CD4-positive, alpha-beta T cell treated with Interleukin-12 subunit alpha and Interleukin-12 subunit beta, for 1 hour (primary cell): ENCODE measurements around the gene FBXW9.
"Not testable (repeated sequence)": the region's sequence is repeated elsewhere in the genome, so short reads cannot be mapped to it uniquely, and the experiment has no call there.

Source experiments
- DNase-seq: peaks from one replicate; pipeline ENCODE4 v3.0.0-alpha.2; 2020

The FBXW9 gene

DNA sequence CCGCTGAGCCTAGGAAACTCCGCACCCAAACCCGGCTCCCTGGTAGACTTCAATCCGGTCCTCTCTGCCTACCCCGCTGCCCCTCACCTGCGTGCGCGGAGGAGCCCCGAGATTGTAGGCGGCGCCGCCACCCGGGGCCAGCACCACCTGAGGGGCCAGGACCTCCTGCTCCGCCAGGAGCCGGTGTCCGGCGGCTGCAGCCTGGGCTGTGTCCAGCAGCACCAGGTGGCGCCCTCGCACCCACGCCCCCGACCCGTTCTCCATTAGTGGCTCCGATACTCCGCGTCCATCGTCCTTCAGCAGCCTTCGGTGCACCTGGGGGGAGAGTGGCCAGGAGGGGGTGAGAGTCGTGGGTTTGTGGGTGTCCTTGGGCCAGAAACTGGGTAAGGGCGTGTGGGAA lies 48.3 kb downstream of the FBXW9 start:
- DNase-seq: no peak

DNA sequence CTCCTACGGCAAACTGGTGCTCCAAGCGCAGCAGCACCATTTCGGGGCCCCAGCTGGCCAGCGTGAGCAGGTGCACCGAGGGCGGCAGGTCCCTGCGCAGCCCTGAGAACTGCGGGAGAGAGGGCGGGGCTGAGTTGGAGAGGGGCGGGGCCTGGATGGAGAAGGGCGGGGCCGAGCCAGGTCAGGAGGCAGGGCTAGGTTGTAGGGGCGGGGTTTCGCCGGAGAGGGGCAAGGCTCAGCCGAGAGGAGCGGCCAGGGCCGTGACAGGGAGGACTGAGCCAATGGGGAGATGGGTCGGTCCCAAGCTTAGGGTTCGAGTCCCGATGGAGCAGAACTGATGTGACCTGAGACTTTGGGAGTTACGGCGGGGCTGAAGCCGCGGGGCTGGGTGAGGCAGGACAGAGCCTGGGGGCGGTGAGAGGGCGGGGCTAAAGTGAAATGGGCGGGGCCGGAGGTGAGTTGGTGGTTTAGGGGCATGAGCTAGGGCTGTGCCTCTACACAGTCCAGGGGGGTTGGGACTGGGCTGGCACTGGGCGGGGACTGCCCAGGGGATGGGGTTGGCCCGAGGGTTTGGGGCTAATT lies 48.9 kb downstream of the FBXW9 start:
- DNase-seq: peak; percentile 40

GRCh38 chr19:12647047-12647446 lies 49.4 kb downstream of the FBXW9 start:
- DNase-seq: no peak

DNA sequence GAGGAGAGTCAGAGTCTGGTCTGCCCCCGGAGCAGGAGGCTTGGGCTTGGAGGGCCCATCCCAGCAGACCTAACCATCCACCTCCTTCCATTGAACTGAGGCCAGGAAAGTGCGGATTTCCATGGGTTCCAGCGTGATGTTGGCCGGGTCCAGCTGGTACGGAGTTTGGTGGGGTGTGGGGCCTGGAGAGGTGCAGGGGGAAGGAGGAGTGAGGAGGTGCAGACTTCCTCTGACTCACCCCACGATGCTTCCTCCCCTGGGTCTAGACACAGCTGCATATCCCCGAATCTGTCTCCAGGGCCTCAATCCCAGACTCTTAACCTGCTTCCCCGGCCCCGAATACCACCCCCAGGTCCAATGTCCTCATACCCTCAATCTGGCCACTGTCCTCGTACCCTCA lies 49.9 kb downstream of the FBXW9 start:
- DNase-seq: no peak

DNA sequence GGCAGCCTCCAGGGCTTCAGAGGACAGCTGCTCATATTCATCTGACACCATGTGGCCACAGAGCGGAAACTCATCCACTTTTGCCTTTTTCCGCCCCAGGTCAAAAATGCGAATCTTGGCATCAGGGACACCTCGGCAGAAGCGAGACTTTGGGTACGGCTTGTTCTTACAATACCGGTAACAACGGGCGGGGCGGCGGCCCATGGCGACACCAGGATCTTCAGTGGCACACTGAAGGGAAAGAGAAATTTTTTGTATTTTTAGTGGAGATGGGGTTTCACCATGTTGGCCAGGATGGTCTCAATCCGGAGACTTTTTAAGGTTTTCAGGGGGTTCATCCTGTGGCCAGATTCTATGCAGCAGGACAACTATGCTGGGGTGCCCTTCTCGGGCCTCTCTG lies 52.7 kb downstream of the FBXW9 start:
- DNase-seq: not testable (repeated sequence)

DNA sequence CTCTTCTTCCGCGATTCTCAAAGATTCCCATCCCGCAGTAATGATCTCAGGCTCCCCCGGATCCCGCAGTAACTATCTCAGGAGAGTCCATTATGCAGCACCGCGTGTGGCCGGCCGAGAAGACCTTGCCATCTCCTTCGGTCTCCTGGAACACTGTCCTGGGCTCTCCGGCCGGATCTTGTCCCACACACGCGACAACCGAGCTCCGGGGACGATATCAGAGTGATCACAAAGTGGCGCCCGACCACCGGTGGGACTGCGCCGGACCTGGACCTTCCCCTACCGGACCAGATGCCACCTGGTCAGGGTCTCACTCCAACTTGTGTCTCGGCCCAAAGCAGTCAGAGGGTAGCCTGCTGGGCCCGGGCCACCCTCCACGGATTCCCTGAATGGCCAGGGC lies 53.9 kb downstream of the FBXW9 start:
- no peak for DNase-seq

- DNase-seq: no peak
These were observed 55.0 kb downstream of the FBXW9 start for GRCh38 chr19:12641456-12641855.

- peak; percentile 87 for DNase-seq
These were observed 56.4 kb downstream of the FBXW9 start for GRCh38 chr19:12639901-12640613.
